GM21515 (cell line): ENCODE measurements around the gene BBS7.

ENCODE experiments used
- ATAC-seq: cut with Tn5 transposase; IDR thresholded peaks from one replicate; pipeline ENCODE4 v1.9.1; 2021; ENCODE audit not compliant: unreplicated experiment

BBS7 gene

GRCh38 chr4:121827853-121828252 lies 42.4 kb downstream of the BBS7 start:
- ATAC-seq = no peak

GRCh38 chr4:121824950-121825349 lies 45.3 kb downstream of the BBS7 start:
- ATAC-seq = no peak

- ATAC-seq = no peak
Measured at GRCh38 chr4:121824171-121824527, 46.1 kb downstream of the BBS7 start.

- peak; percentile 93 for ATAC-seq
Measured at GRCh38 chr4:121823505-121824170, 46.6 kb downstream of the BBS7 start, which contains the start of gene CCNA2. Gene CCNA2, minus strand, starts transcription at chr4:121823883. Its CDS starts 255 bp downstream, at chr4:121823628.

GRCh38 chr4:121822796-121823504 lies 47.3 kb downstream of the BBS7 start:
- peak; percentile 44 for ATAC-seq

- no peak for ATAC-seq
Measured at GRCh38 chr4:121822047-121822446, 48.2 kb downstream of the BBS7 start.

- no peak for ATAC-seq
Measured at GRCh38 chr4:121819216-121819965, 50.9 kb downstream of the BBS7 start.

GRCh38 chr4:121818215-121818614 lies 52.1 kb downstream of the BBS7 start:
- no peak for ATAC-seq

GRCh38 chr4:121817701-121818100 lies 52.6 kb downstream of the BBS7 start:
- no peak for ATAC-seq

GRCh38 chr4:121817006-121817405 lies 53.3 kb downstream of the BBS7 start:
- no peak for ATAC-seq

- no peak for ATAC-seq
Measured at GRCh38 chr4:121814756-121815155, 55.5 kb downstream of the BBS7 start.

GRCh38 chr4:121811122-121811521 lies 59.2 kb downstream of the BBS7 start:
- ATAC-seq = no peak

GRCh38 chr4:121806411-121806810 lies 63.9 kb downstream of the BBS7 start:
- ATAC-seq = no peak

- no peak for ATAC-seq
Measured at GRCh38 chr4:121801715-121802075, 68.6 kb downstream of the BBS7 start.

GRCh38 chr4:121800961-121801714 lies 69.1 kb downstream of the BBS7 start, which contains the start of gene EXOSC9:
Gene EXOSC9, plus strand, starts transcription at chr4:121801323. Its CDS starts 102 bp downstream, at chr4:121801425.
- ATAC-seq = peak; percentile 85

- peak; percentile 33 for ATAC-seq
Measured at GRCh38 chr4:121800638-121800960, 69.7 kb downstream of the BBS7 start.

GRCh38 chr4:121799867-121800501 lies 70.3 kb downstream of the BBS7 start:
- ATAC-seq = no peak

- no peak for ATAC-seq
Measured at GRCh38 chr4:121799208-121799823, 71.0 kb downstream of the BBS7 start.

- no peak for ATAC-seq
Measured at GRCh38 chr4:121796283-121796682, 74.0 kb downstream of the BBS7 start.

GRCh38 chr4:121794505-121795188 lies 75.6 kb downstream of the BBS7 start:
- no peak for ATAC-seq
